Fibroblast of villous mesenchyme (primary cell): ENCODE data around the gene LAIR2. TPM values are rescaled to one million over a fixed set of nuclear protein-coding genes. Genes with fewer than 3 reads are reported as not detected.

Source experiments
- DNase-seq: peaks from one replicate; pipeline ENCODE4 v3.0.0-alpha.2; 2010; ENCODE audit warnings: low read depth
- H3K4me3 ChIP-seq: 2 replicates; pipeline ENCODE4 v1.5.1; 2011; ENCODE audit warnings: low read depth, mild to moderate bottlenecking, low read length
- CTCF ChIP-seq: IDR thresholded peaks from 2 replicates; pipeline ENCODE4 v1.5.1; 2012; ENCODE audit warnings: low read depth, mild to moderate bottlenecking, low read length; ENCODE audit not compliant: insufficient read depth
- total RNA-seq: library from RNA; depleted of rRNA; stranded (reverse); fragments of >200 nt; gene quantifications from 2 replicates; pipeline ENCODE4 v1.2.3, GENCODE V29; 2012

Gene LAIR2
- total RNA-seq, 1 donor = not detected

GRCh38 chr19:54457773-54458647 is 44.6 kb upstream of the LAIR2 start:
- no peak for DNase-seq
- TF ChIP-seq CTCF = no peak
- no peak overlapping the region for H3K4me3 ChIP-seq

GRCh38 chr19:54458648-54459281 is 43.9 kb upstream of the LAIR2 start:
- TF ChIP-seq CTCF = no peak
- no peak for DNase-seq
- H3K4me3 ChIP-seq = no peak overlapping the region

DNA sequence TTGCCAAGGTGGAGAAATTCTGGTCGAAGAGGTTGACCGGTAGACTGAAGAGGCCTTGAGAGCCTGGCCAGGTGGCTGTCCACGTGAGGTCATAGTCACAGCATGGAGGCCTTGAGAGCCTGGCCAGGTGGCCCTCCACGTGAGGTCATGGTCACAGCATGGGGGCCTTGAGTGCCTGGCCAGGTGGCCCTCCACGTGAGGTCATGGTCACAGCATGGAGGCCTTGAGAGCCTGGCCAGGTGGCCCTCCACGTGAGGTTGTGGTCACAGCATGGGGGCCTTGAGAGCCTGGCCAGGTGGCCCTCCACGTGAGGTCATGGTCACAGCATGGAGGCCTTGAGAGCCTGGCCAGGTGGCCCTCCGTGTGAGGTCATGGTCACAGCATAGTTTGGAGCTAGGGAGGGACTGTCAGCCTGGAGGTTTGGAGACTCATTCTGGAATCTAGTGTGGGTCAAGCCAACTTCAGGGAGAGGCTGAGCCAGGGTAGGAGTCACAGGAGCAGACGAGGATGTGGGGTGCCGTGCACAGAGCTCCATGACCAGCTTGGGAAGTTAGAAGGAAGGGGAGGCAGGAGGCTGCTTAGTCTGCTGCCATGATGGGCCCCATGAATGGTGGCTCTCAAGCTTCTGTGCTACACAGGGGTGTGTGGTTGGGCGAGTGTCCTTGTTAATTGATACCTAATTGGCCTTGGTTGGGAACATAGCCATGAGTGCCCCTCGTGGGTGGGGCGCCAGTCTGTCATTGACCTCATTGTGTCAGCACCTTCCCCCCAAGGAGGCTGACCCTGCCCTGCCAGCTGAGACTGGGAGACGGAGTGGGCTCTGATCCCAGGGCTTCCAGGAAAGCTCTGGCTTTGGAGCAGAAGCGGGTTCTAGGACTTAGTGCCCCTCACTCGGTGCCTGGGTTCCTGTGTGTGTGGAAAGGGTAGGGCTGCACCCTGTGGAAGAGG is 43.1 kb upstream of the LAIR2 start:
- H3K4me3 ChIP-seq = no peak overlapping the region
- TF ChIP-seq CTCF = no peak
- no peak for DNase-seq

- no peak for DNase-seq
- TF ChIP-seq CTCF = no peak
- H3K4me3 ChIP-seq = no peak overlapping the region
Observed at GRCh38 chr19:54460230-54461005, 42.2 kb upstream of the LAIR2 start.

- TF ChIP-seq CTCF = no peak
- H3K4me3 ChIP-seq = no peak overlapping the region
- no peak for DNase-seq
Observed at GRCh38 chr19:54461210-54461609, 41.4 kb upstream of the LAIR2 start.

GRCh38 chr19:54461613-54462012 is 41.0 kb upstream of the LAIR2 start:
- TF ChIP-seq CTCF = no peak
- no peak overlapping the region for H3K4me3 ChIP-seq
- DNase-seq = peak; percentile 24
